Measurements from ENCODE around the gene CDK9.

DNA sequence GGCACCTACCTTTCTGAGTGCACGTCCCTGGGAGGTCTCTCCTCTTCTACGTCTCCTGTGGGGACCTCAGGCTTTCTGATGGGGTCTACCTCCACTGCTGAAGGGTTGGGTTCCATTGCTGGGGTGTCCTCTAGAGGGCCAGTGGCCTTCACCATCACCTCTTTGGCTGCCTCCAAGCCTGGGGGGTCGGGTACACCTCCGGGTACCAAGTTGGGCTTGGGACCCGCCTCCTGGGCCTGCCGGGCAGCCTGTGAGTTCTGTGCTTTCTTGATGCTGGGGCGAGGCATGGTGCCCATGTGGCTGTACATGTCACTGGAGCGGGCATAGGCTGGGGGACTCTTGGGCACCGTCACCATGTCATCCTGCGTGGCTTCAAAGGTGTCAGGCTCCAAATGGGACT lies 11.9 kb upstream of the CDK9 start:
- TF ChIP-seq, protein P1, sequence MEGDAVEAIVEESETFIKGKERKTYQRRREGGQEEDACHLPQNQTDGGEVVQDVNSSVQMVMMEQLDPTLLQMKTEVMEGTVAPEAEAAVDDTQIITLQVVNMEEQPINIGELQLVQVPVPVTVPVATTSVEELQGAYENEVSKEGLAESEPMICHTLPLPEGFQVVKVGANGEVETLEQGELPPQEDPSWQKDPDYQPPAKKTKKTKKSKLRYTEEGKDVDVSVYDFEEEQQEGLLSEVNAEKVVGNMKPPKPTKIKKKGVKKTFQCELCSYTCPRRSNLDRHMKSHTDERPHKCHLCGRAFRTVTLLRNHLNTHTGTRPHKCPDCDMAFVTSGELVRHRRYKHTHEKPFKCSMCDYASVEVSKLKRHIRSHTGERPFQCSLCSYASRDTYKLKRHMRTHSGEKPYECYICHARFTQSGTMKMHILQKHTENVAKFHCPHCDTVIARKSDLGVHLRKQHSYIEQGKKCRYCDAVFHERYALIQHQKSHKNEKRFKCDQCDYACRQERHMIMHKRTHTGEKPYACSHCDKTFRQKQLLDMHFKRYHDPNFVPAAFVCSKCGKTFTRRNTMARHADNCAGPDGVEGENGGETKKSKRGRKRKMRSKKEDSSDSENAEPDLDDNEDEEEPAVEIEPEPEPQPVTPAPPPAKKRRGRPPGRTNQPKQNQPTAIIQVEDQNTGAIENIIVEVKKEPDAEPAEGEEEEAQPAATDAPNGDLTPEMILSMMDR (IDR thresholded peaks at IDR 0.05; ENCODE audit: low read depth, low read length) = no peak
- TF ChIP-seq EZH2phosphoT487 (IDR thresholded peaks at IDR 0.05; ENCODE audit: low read depth) = no peak
